PC-9 (cell line): ENCODE results near the gene ENKD1. TPM values are rescaled to one million over a fixed set of nuclear protein-coding genes. Genes with fewer than 3 reads are reported as not detected.
A peak's percentile ranks its signal among the peaks of the same experiment; 100 is the strongest.

Experiments
- BruUV-seq: library from RNA; stranded (reverse); fragments of 400-500 nt; replicated peaks from 2 replicates; lab custom pipeline; 2021; lab: Mats Ljungman, UMichigan
- CTCF ChIA-PET: fragments of 300-600 bp; sonication (Branson Sonifier 250); formaldehyde crosslinking; loops from one replicate; lab custom pipeline; 2022; ENCODE audit warnings: antibody characterized with exemption; lab: Charles Lee
- POLR2A ChIA-PET: fragments of 300-600 bp; sonication (Branson Sonifier 250); formaldehyde crosslinking; loops from one replicate; lab custom pipeline; 2022; ENCODE audit warnings: antibody characterized with exemption; ENCODE audit not compliant: unreplicated experiment; lab: Charles Lee
- DNase-seq, 2 experiments: peaks; one replicate each; pipeline versions ENCODE4 v3.0.0 to v3.0.0-alpha.2; 2015 to 2022; ENCODE audit warnings: mixed read lengths in 1 of 2
- H2AFZ ChIP-seq: fragments of 200-600 bp; sonication (generic); 2 replicates; pipeline ENCODE4 v1.8.1; 2017; ENCODE audit warnings: antibody characterized with exemption
- H3F3A ChIP-seq: fragments of 200-600 bp; sonication (generic); 2 replicates; pipeline ENCODE4 v1.8.1; 2017; ENCODE audit warnings: antibody characterized with exemption, mild to moderate bottlenecking, low read depth; ENCODE audit not compliant: insufficient read depth
- H3K27ac ChIP-seq: fragments of 200-600 bp; sonication (generic); 2 replicates; pipeline ENCODE4 v1.6.1; 2016; ENCODE audit warnings: mixed run types
- H3K27me3 ChIP-seq: fragments of 200-600 bp; sonication (generic); 2 replicates; pipeline ENCODE4 v1.6.1; 2016; ENCODE audit warnings: low read depth, mixed run types; ENCODE audit not compliant: insufficient read depth
- H3K36me3 ChIP-seq: fragments of 200-600 bp; sonication (generic); 2 replicates; pipeline ENCODE4 v1.6.1; 2016; ENCODE audit warnings: low read depth, mixed run types
- H3K4me1 ChIP-seq: fragments of 200-600 bp; sonication (generic); replicated peaks from 2 replicates; pipeline ENCODE4 v1.6.1; 2016; ENCODE audit warnings: mixed run types; ENCODE audit not compliant: insufficient read depth
- H3K4me2 ChIP-seq: fragments of 200-600 bp; sonication (generic); 2 replicates; pipeline ENCODE4 v1.6.1; 2017; ENCODE audit warnings: mixed run types
- H3K4me3 ChIP-seq: fragments of 200-600 bp; sonication (generic); 2 replicates; pipeline ENCODE4 v1.6.1; 2016; ENCODE audit warnings: mixed run types
- H3K79me2 ChIP-seq: fragments of 200-600 bp; sonication (generic); 2 replicates; pipeline ENCODE4 v1.6.1; 2017; ENCODE audit warnings: low read depth, mixed run types
- H3K9me2 ChIP-seq: fragments of 200-600 bp; sonication (generic); 2 replicates; pipeline ENCODE4 v1.8.1; 2017; ENCODE audit warnings: mild to moderate bottlenecking; ENCODE audit not compliant: insufficient read depth
- H3K9me3 ChIP-seq: fragments of 200-600 bp; sonication (generic); 2 replicates; pipeline ENCODE4 v1.8.1; 2016; ENCODE audit warnings: low read depth; ENCODE audit not compliant: insufficient read depth
- H4K20me1 ChIP-seq: fragments of 200-600 bp; sonication (generic); 2 replicates; pipeline ENCODE4 v1.8.1; 2017; ENCODE audit not compliant: insufficient read depth
- EZH2 ChIP-seq: fragments of 200-600 bp; sonication (generic); IDR thresholded peaks from 2 replicates; pipeline ENCODE4 v1.8.0; 2017; ENCODE audit warnings: antibody characterized with exemption, low read depth
- intact Hi-C: fragments of 100-400 bp; cut with micrococcal nuclease; formaldehyde crosslinking; loops from one replicate; pipeline ENCODE4 v1.10.0; 2022; ENCODE audit not compliant: unreplicated experiment
- total RNA-seq: library from RNA; stranded (reverse); gene quantifications from 2 replicates; pipeline ENCODE4 v1.2.3, GENCODE V29; 2021
- TF ChIP-seq, protein P1 (sequence below): fragments of 200-600 bp; sonication (generic); conservative IDR thresholded peaks from 2 replicates; pipeline ENCODE4 v1.6.1; 2017; ENCODE audit warnings: mixed run types, antibody characterized with exemption, mild to moderate bottlenecking, moderate library complexity

ENKD1 gene
- total RNA-seq, 1 experiment from 2014 or later = 20.8 TPM

- Histone ChIP-seq H3K27ac (no peak overlapping the region), H3K9me2 (no peaks in the 10 kb centered on the region), H4K20me1 (no peaks in the 10 kb centered on the region), H3F3A (peaks cover 12% of the 10 kb centered on the region), H3K36me3 (no peaks in the 10 kb centered on the region), H3K4me1 (no peaks in the 10 kb centered on the region), H3K4me3 (no peak overlapping the region), H3K79me2 (no peaks in the 10 kb centered on the region), H3K27me3 (no peaks in the 10 kb centered on the region), H3K4me2 (no peak overlapping the region), H3K9me3 (no peaks in the 10 kb centered on the region), H2AFZ (no peak overlapping the region)
- TF ChIP-seq EZH2 = no peak
- TF ChIP-seq, protein P1, sequence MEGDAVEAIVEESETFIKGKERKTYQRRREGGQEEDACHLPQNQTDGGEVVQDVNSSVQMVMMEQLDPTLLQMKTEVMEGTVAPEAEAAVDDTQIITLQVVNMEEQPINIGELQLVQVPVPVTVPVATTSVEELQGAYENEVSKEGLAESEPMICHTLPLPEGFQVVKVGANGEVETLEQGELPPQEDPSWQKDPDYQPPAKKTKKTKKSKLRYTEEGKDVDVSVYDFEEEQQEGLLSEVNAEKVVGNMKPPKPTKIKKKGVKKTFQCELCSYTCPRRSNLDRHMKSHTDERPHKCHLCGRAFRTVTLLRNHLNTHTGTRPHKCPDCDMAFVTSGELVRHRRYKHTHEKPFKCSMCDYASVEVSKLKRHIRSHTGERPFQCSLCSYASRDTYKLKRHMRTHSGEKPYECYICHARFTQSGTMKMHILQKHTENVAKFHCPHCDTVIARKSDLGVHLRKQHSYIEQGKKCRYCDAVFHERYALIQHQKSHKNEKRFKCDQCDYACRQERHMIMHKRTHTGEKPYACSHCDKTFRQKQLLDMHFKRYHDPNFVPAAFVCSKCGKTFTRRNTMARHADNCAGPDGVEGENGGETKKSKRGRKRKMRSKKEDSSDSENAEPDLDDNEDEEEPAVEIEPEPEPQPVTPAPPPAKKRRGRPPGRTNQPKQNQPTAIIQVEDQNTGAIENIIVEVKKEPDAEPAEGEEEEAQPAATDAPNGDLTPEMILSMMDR = no peak
- no peak for DNase-seq
- no TSS peak for BruUV-seq
- ChIA-PET POLR2A (no interaction called here), CTCF (no interaction called here)
- intact Hi-C loops = no loop called here
These were observed 1.7 kb downstream of the ENKD1 start for GRCh38 chr16:67664871-67665270.

GRCh38 chr16:67664258-67664657, 2.3 kb downstream of the ENKD1 start:
- TF ChIP-seq, protein P1 = no peak
- no peak for TF ChIP-seq EZH2

GRCh38 chr16:67663877-67664222, 2.7 kb downstream of the ENKD1 start:
- TF ChIP-seq, protein P1 = no peak
- TF ChIP-seq EZH2 = no peak
- Histone ChIP-seq H3K27ac (no peak overlapping the region), H3K36me3 (no peaks in the 10 kb centered on the region), H3K4me2 (no peak overlapping the region), H4K20me1 (no peaks in the 10 kb centered on the region), H3K79me2 (peaks cover 8% of the 10 kb centered on the region), H3K4me3 (no peak overlapping the region), H3K4me1 (peaks cover 5% of the 10 kb centered on the region), H3K9me3 (no peaks in the 10 kb centered on the region), H3F3A (peaks cover 9% of the 10 kb centered on the region), H3K9me2 (no peaks in the 10 kb centered on the region), H2AFZ (no peak overlapping the region), H3K27me3 (no peaks in the 10 kb centered on the region)
- CTCF ChIA-PET = interaction anchor here (0.6 kb wide), 1 partner anchor 184 kb away, joined by 4 read pairs; the partner anchor contains the start of gene CENPT
- DNase-seq = peak in 1 of 2 experiments; percentile 23
- BruUV-seq = no TSS peak
- POLR2A ChIA-PET = interaction anchor here (0.6 kb wide), 1 partner anchor 79 kb away, joined by 4 read pairs; no protein-coding TSS in a partner anchor
- intact Hi-C loops = no loop called here

More at GRCh38 chr16:67664258-67664657, 2.3 kb downstream of the ENKD1 start:
- Histone ChIP-seq H3K27ac (no peak overlapping the region), H3K79me2 (peaks cover 5% of the 10 kb centered on the region), H3K4me3 (no peak overlapping the region), H3K4me1 (peaks cover under 1% of the 10 kb centered on the region; the same call in 1 of the 2 replicates), H2AFZ (no peak overlapping the region), H4K20me1 (no peaks in the 10 kb centered on the region), H3K4me2 (no peak overlapping the region), H3F3A (peaks cover 9% of the 10 kb centered on the region), H3K36me3 (no peaks in the 10 kb centered on the region), H3K9me2 (no peaks in the 10 kb centered on the region), H3K9me3 (no peaks in the 10 kb centered on the region), H3K27me3 (no peaks in the 10 kb centered on the region)
- BruUV-seq = no TSS peak
- peak in 1 of 2 experiments; percentile 11 for DNase-seq
- intact Hi-C loops = no loop called here
- CTCF ChIA-PET = no interaction called here
- POLR2A ChIA-PET = no interaction called here
